Urothelium cell line (cell line): ENCODE data around the gene SH3RF2.
"Not testable (repeated sequence)": the region's sequence is repeated elsewhere in the genome, so short reads cannot be mapped to it uniquely, and the experiment has no call there.

Experiments
- DNase-seq: peaks from one replicate; pipeline ENCODE4 v3.0.0; 2011; ENCODE audit warnings: low spot score, mixed read lengths
- FAIRE-seq: peaks from 2 replicates; lab custom pipeline; 2011; peaks lifted over from hg19 to GRCh38; lab: Jason Lieb, UNC

Gene SH3RF2

GRCh38 chr5:145976431-145977155 is 40.2 kb downstream of the SH3RF2 start:
- FAIRE-seq (no peak), DNase-seq (no peak)

- DNase-seq (no peak), FAIRE-seq (no peak)
These were observed 41.8 kb downstream of the SH3RF2 start for GRCh38 chr5:145978171-145978570.

GRCh38 chr5:145978708-145979107 is 42.3 kb downstream of the SH3RF2 start:
- DNase-seq, result no peak
- no peak for FAIRE-seq

GRCh38 chr5:145979270-145980223 is 43.2 kb downstream of the SH3RF2 start:
- FAIRE-seq (no peak), DNase-seq (no peak)

- FAIRE-seq, result no peak
- no peak for DNase-seq
These were observed 43.9 kb downstream of the SH3RF2 start for GRCh38 chr5:145980259-145980658.

GRCh38 chr5:145980718-145981117 is 44.3 kb downstream of the SH3RF2 start:
- FAIRE-seq (no peak), DNase-seq (no peak)

GRCh38 chr5:145981589-145982571 is 45.5 kb downstream of the SH3RF2 start:
- no peak for FAIRE-seq

GRCh38 chr5:145982572-145983318 is 46.4 kb downstream of the SH3RF2 start:
- no peak for FAIRE-seq
- no peak for DNase-seq

More at GRCh38 chr5:145981589-145982571, 45.5 kb downstream of the SH3RF2 start:
- no peak for DNase-seq

GRCh38 chr5:145983446-145983845 is 47.1 kb downstream of the SH3RF2 start:
- no peak for DNase-seq
- no peak for FAIRE-seq

- no peak for FAIRE-seq
- no peak for DNase-seq
These were observed 47.7 kb downstream of the SH3RF2 start for GRCh38 chr5:145984072-145984471.

GRCh38 chr5:145987856-145988255 is 51.5 kb downstream of the SH3RF2 start:
- DNase-seq, result no peak
- FAIRE-seq, result no peak

- DNase-seq (no peak), FAIRE-seq (no peak)
These were observed 52.6 kb downstream of the SH3RF2 start for GRCh38 chr5:145988993-145989392.

- FAIRE-seq (peak; percentile 61), DNase-seq (no peak)
These were observed 53.0 kb downstream of the SH3RF2 start for GRCh38 chr5:145989428-145989827.

GRCh38 chr5:145990170-145990569 is 53.8 kb downstream of the SH3RF2 start:
- no peak for FAIRE-seq

GRCh38 chr5:145991044-145991575 is 54.7 kb downstream of the SH3RF2 start:
- DNase-seq, result no peak
- FAIRE-seq, result no peak

More at GRCh38 chr5:145990170-145990569, 53.8 kb downstream of the SH3RF2 start:
- no peak for DNase-seq

- DNase-seq, FAIRE-seq: not testable (repeated sequence)
These were observed 57.2 kb downstream of the SH3RF2 start for GRCh38 chr5:145993538-145993937.

GRCh38 chr5:145996135-145996534 is 59.8 kb downstream of the SH3RF2 start:
- DNase-seq, result no peak
- no peak for FAIRE-seq

- FAIRE-seq (no peak), DNase-seq (no peak)
These were observed 62.8 kb downstream of the SH3RF2 start for GRCh38 chr5:145999208-145999607.

GRCh38 chr5:146000072-146000471 is 63.7 kb downstream of the SH3RF2 start:
- no peak for FAIRE-seq
- no peak for DNase-seq
